K562 (cell line): Measurements from ENCODE around the gene TRAPPC5. TPM values are rescaled to one million over a fixed set of nuclear protein-coding genes. Genes with fewer than 3 reads are reported as not detected.

Experiments
- CHD2 ChIP-seq: IDR thresholded peaks from 2 replicates; pipeline ENCODE4 v1.6.1; 2011; ENCODE audit warnings: low read depth, low read length
- CREM ChIP-seq: IDR thresholded peaks from 2 replicates; pipeline ENCODE4 v1.6.1; 2014; ENCODE audit warnings: antibody characterized with exemption, low read depth
- DDX20 ChIP-seq: fragments of 450-650 bp; IDR thresholded peaks from 2 replicates; pipeline ENCODE4 v1.6.1; 2016; ENCODE audit warnings: missing genetic modification characterization, low read depth, mild to moderate bottlenecking, missing compliant biosample characterization, moderate library complexity
- HNRNPLL ChIP-seq: fragments of 200-400 bp; formaldehyde crosslinking; IDR thresholded peaks from 2 replicates; pipeline ENCODE4 v1.6.1; 2017; ENCODE audit warnings: low read length, low read depth, mild to moderate bottlenecking; ENCODE audit not compliant: poor library complexity, severe bottlenecking
- NONO ChIP-seq, 2 experiments: fragments of 200-400 bp in 1 of 2; fragments of 450-650 bp in 1 of 2; formaldehyde crosslinking in 1 of 2; IDR thresholded peaks; 2 replicates each; pipeline ENCODE4 v1.6.1; 2017; ENCODE audit warnings: low read depth in 2 of 2, mild to moderate bottlenecking in 2 of 2, moderate library complexity in 2 of 2, low read length in 1 of 2
- PHB ChIP-seq: fragments of 250-450 bp; sonication (Bioruptor Pico); IDR thresholded peaks from 2 replicates; pipeline ENCODE4 v1.5.0; 2021
- POLR2B ChIP-seq: fragments of 450-650 bp; IDR thresholded peaks from 2 replicates; pipeline ENCODE4 v1.6.1; 2018; ENCODE audit warnings: low read depth; ENCODE audit not compliant: partially characterized antibody
- REST ChIP-seq, 2 experiments: fragments of 450-650 bp; formaldehyde crosslinking in 1 of 2; IDR thresholded peaks; 2 replicates each; pipeline versions ENCODE4 v1.4.0 to v1.6.1; 2014 to 2020; ENCODE audit warnings: mild to moderate bottlenecking in 2 of 2, borderline replicate concordance in 1 of 2, low read depth in 1 of 2
- SLC30A9 ChIP-seq: fragments of 250-450 bp; sonication (Bioruptor Pico); IDR thresholded peaks from 2 replicates; pipeline ENCODE4 v1.8.0; 2022; ENCODE audit warnings: mild to moderate bottlenecking, moderate library complexity
- SMARCE1 ChIP-seq: fragments of 450-650 bp; IDR thresholded peaks from 2 replicates; pipeline ENCODE4 v1.7.1; 2016; ENCODE audit warnings: mild to moderate bottlenecking
- SMC3 ChIP-seq: conservative IDR thresholded peaks from 2 replicates; pipeline ENCODE4 v1.6.1; 2011; ENCODE audit warnings: low read depth, low read length, improper control_type of control experiment; ENCODE audit not compliant: insufficient read depth
- ZBTB2 ChIP-seq: fragments of 450-650 bp; IDR thresholded peaks from 2 replicates; pipeline ENCODE4 v1.6.1; 2016; ENCODE audit warnings: antibody characterized with exemption
- ZNF316 ChIP-seq: fragments of 450-650 bp; IDR thresholded peaks from 2 replicates; pipeline ENCODE4 v1.6.1; 2016
- ZNF354B ChIP-seq: fragments of 250-450 bp; sonication (Bioruptor Pico); IDR thresholded peaks from 2 replicates; pipeline ENCODE4 v1.4.0; 2020
- ZNF431 ChIP-seq: sonication (generic); formaldehyde crosslinking; IDR thresholded peaks from 2 replicates; pipeline ENCODE4 v1.8.0; 2022; ENCODE audit warnings: mild to moderate bottlenecking, missing genetic modification reagents
- ZNF512 ChIP-seq: IDR thresholded peaks from 2 replicates; pipeline ENCODE4 v1.6.1; 2016; ENCODE audit warnings: missing genetic modification characterization, missing compliant biosample characterization
- polyA plus RNA-seq, 8 experiments: library from polyadenylated mRNA; depleted of rRNA in 4 of 8; stranded (reverse) in 5 of 8; unstranded in 3 of 8; fragments of >200 nt; fragmentation: Nextera tagmentation in 2 of 8; fragmentation: Illumina TruSeq in 1 of 8; extraction: Ambion mirVana in 2 of 8; extraction: Trizol in 1 of 8; gene quantifications; 2 replicates each; pipeline versions ENCODE4 v1.2.1 to v1.2.3, GENCODE V29; 2011 to 2014; ENCODE audit warnings: inconsistent platforms in 1 of 8, missing spikeins in 1 of 8
- total RNA-seq, 7 experiments: library from RNA; depleted of rRNA in 6 of 7; stranded (reverse); fragments of >200 nt in 6 of 7; fragmentation: Illumina TruSeq in 2 of 7; extraction: Trizol in 2 of 7; gene quantifications; 2 replicates each; pipeline versions ENCODE4 v1.2.1 to v1.2.3, GENCODE V29; 2011 to 2021; ENCODE audit warnings: low replicate concordance in 1 of 7

Gene TRAPPC5
- total and polyA plus RNA-seq, 9 of the 15 experiments (the other 6 are each of a cell fraction or from before 2014, with no cell fraction given) = 2.0 to 76.9 (median 29.3) TPM

GRCh38 chr19:7677669-7678311 is 2.8 kb upstream of the TRAPPC5 start (continued):
- TF ChIP-seq REST (IDR thresholded peaks at IDR 0.05; ENCODE audit: borderline replicate concordance) (peak; percentile 17; the same call in 1 of the 2 replicates), REST (CRISPR knock-in tag; IDR thresholded peaks at IDR 0.05; ENCODE audit: low read depth) (no peak), ZNF512 (no peak), ZNF316 (no peak), ZBTB2 (no peak), SMARCE1 (no peak), SMC3 (no peak), DDX20 (no peak), ZNF354B (CRISPR knock-in tag) (no peak), HNRNPLL (no peak), ZNF431 (CRISPR knock-in tag) (no peak), PHB (CRISPR knock-in tag) (no peak), CREM (peak; percentile 37; the same call in 1 of the 2 replicates), POLR2B (no peak), NONO (IDR thresholded peaks at IDR 0.05; ENCODE audit: low read depth in 2 of 2, low read length in 1 of 2) (no peak), SLC30A9 (CRISPR knock-in tag) (no peak), CHD2 (no peak)
